ENCODE data around the gene OR5AP2. TPM values are rescaled to one million over a fixed set of nuclear protein-coding genes. Genes with fewer than 3 reads are reported as not detected.

OR5AP2 gene
- total and polyA plus RNA-seq, 2 donors (not counting 3 experiments of a cell fraction or from before 2014, with no cell fraction given) = not detected

DNA sequence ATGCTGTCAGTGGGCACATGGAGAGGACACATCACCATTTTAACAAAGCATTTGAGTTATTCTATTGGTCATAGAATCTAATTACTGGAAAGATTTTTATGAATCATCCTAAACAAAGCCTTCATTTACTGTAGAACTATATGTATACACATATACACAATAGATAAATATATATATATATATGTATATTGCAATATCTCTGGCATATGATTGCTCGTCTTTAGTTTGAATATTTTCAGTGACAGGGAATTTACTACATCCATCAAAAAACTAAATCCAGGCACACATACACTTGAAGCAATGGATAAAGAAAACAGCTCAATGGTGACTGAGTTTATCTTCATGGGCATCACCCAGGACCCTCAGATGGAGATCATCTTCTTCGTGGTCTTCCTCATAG, 21.1 kb upstream of the OR5AP2 start, which contains the start of gene OR5AR1:
Gene OR5AR1, plus strand, starts transcription at position 301 of the 400 bp plus-strand sequence. Its CDS starts 0 bp downstream, at position 301.
- DNase-seq (ENCODE audit: low read depth, low spot score) (no peak), FAIRE-seq (no peak)
- no peak within 1 kb of the TSS for H3K9ac ChIP-seq (replicated peaks; ENCODE audit: extremely low read depth, insufficient read depth, low read length)
- no peak for TF ChIP-seq FOS (IDR thresholded peaks at IDR 0.05; ENCODE audit: borderline replicate concordance, insufficient read depth, low read length)
- no peak for TF ChIP-seq MYC (IDR thresholded peaks at IDR 0.05; ENCODE audit: low read depth, low read length)
- TF ChIP-seq, protein P1, sequence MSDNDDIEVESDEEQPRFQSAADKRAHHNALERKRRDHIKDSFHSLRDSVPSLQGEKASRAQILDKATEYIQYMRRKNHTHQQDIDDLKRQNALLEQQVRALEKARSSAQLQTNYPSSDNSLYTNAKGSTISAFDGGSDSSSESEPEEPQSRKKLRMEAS (IDR thresholded peaks at IDR 0.05; ENCODE audit: insufficient read depth, insufficient read length) = no peak
- TF ChIP-seq POLR2A (IDR thresholded peaks at IDR 0.05; ENCODE audit: low read depth, low read length) = no peak
- TF ChIP-seq, protein P2, sequence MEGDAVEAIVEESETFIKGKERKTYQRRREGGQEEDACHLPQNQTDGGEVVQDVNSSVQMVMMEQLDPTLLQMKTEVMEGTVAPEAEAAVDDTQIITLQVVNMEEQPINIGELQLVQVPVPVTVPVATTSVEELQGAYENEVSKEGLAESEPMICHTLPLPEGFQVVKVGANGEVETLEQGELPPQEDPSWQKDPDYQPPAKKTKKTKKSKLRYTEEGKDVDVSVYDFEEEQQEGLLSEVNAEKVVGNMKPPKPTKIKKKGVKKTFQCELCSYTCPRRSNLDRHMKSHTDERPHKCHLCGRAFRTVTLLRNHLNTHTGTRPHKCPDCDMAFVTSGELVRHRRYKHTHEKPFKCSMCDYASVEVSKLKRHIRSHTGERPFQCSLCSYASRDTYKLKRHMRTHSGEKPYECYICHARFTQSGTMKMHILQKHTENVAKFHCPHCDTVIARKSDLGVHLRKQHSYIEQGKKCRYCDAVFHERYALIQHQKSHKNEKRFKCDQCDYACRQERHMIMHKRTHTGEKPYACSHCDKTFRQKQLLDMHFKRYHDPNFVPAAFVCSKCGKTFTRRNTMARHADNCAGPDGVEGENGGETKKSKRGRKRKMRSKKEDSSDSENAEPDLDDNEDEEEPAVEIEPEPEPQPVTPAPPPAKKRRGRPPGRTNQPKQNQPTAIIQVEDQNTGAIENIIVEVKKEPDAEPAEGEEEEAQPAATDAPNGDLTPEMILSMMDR (IDR thresholded peaks at IDR 0.05; ENCODE audit: extremely low read depth in 1 of 2, insufficient read depth in 1 of 2, low read depth in 1 of 2, low read length in 2 of 2) = no peak
- no peak for TF ChIP-seq GATA2 (IDR thresholded peaks at IDR 0.05; ENCODE audit: insufficient read depth, insufficient read length, low read depth, low read length)
- TF ChIP-seq POLR2AphosphoS5 (IDR thresholded peaks at IDR 0.05; ENCODE audit: insufficient read depth, low read depth, low read length) = no peak
- TF ChIP-seq EZH2 (IDR thresholded peaks at IDR 0.05; ENCODE audit: borderline replicate concordance, low read depth, low read length, severe bottlenecking) = no peak
- no peak for TF ChIP-seq JUN (IDR thresholded peaks at IDR 0.05; ENCODE audit: borderline replicate concordance, insufficient read depth, insufficient read length, low read depth)
- ChIA-PET CTCF (no interaction called here), POLR2A (no interaction called here)
- H3K27ac ChIP-seq (ENCODE audit: insufficient read depth, low read depth, low read length) = no peak within 1 kb of the TSS
- no peak within 1 kb of the TSS for H2AFZ ChIP-seq (ENCODE audit: low read depth, low read length)
- intact Hi-C loops (cut with micrococcal nuclease) (no loop called here), dilution Hi-C loops (cut with MboI; ENCODE audit: extremely low pct_ligation_motif_present, low sequenced_read_pairs) (no loop called here)
- no peak within 1 kb of the TSS for H3K4me3 ChIP-seq (replicated peaks in 1 of 3; ENCODE audit: insufficient read depth in 1 of 3, low read depth in 1 of 3, low read length in 3 of 3)
- BruUV-seq (replicated peaks) = no TSS peak
- no peaks in the 10 kb centered on the region for H3K79me2 ChIP-seq (ENCODE audit: control insufficient read depth, insufficient read depth, low read length)
- H3K36me3 ChIP-seq (ENCODE audit: control insufficient read depth in 2 of 2, extremely low read depth in 1 of 2, insufficient read depth in 2 of 2, low read length in 2 of 2) = no peaks in the 10 kb centered on the region
- no peaks in the 10 kb centered on the region for H3K4me1 ChIP-seq (ENCODE audit: control insufficient read depth, extremely low read depth, insufficient read depth, low read length)
- H3K27me3 ChIP-seq (ENCODE audit: control insufficient read depth in 2 of 2, insufficient read depth in 2 of 2, low read length in 2 of 2) = no peaks in the 10 kb centered on the region
- no peaks in the 10 kb centered on the region for H4K20me1 ChIP-seq (replicated peaks; ENCODE audit: control insufficient read depth, extremely low read depth, insufficient read depth, low read length)
- no peaks in the 10 kb centered on the region for H3K9me1 ChIP-seq (replicated peaks; ENCODE audit: control insufficient read depth, extremely low read depth, insufficient read depth, low read length)
- no peak within 1 kb of the TSS for H3K4me2 ChIP-seq (ENCODE audit: insufficient read depth, low read length)
- H3K9me3 ChIP-seq (replicated peaks; ENCODE audit: control insufficient read depth, insufficient read depth, low read length) = peaks cover 6% of the 10 kb centered on the region

Data from endothelial cell of umbilical vein (primary cell).